Measurements from ENCODE around the gene PLA2G3.

DNA sequence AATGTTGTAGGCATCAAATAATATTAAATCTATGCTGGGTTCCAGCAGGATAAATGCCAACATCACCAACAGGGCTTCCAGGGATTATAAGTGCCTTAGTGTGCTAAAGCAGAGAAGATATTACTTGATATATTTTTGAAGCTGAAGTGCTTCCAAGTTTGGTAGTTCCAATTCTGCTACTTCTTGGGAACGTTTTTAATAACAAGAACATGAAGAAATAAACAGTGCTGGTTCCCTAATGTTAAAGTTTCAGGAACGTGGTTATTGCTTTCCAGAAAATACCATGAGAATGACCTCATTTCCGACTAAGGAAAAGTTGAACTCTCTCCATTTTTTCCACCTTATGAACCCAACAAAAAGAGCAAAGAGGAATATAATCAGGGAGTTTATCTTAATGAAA lies 15.1 kb upstream of the PLA2G3 start:
- no peak for TF ChIP-seq CTCF (IDR thresholded peaks at IDR 0.05; ENCODE audit: low read depth, low read length)
- no peak for TF ChIP-seq EZH2phosphoT487 (IDR thresholded peaks at IDR 0.05; ENCODE audit: low read depth)

All from OCI-LY3 (cell line).